LNCaP clone FGC (cell line): ENCODE results near the gene GALP.
"Not testable (repeated sequence)": the region's sequence is repeated elsewhere in the genome, so short reads cannot be mapped to it uniquely, and the experiment has no call there.

Experiments used
- DNase-seq: peaks from one replicate; pipeline ENCODE4 v3.0.0-alpha.2; 2011; ENCODE audit warnings: low read depth
- H3K4me3 ChIP-seq: 2 replicates; pipeline ENCODE4 v1.5.1; 2011; ENCODE audit warnings: mild to moderate bottlenecking, low read depth, low read length, control low read depth
- CTCF ChIP-seq: IDR thresholded peaks from 2 replicates; pipeline ENCODE4 v1.5.1; 2012; ENCODE audit warnings: mild to moderate bottlenecking; ENCODE audit not compliant: control insufficient read depth, insufficient read depth; ENCODE audit errors: extremely low read depth

The GALP gene

GRCh38 chr19:56148096-56148495 is 27.7 kb upstream of the GALP start:
- no peak for TF ChIP-seq CTCF
- H3K4me3 ChIP-seq, result no peak overlapping the region
- DNase-seq, result no peak

GRCh38 chr19:56148955-56149655 is 26.7 kb upstream of the GALP start:
- DNase-seq, H3K4me3 ChIP-seq: not testable (repeated sequence)

- TF ChIP-seq CTCF, result no peak
- no peak for DNase-seq
- H3K4me3 ChIP-seq, result no peak overlapping the region
Measured at GRCh38 chr19:56149656-56150038, 26.2 kb upstream of the GALP start.

- TF ChIP-seq CTCF, result no peak
- H3K4me3 ChIP-seq, result no peak overlapping the region
- no peak for DNase-seq
Measured at GRCh38 chr19:56150358-56150757, 25.4 kb upstream of the GALP start.

GRCh38 chr19:56152644-56153043 is 23.2 kb upstream of the GALP start:
- no peak overlapping the region for H3K4me3 ChIP-seq
- DNase-seq, result no peak
- no peak for TF ChIP-seq CTCF

- H3K4me3 ChIP-seq, result no peak overlapping the region
- TF ChIP-seq CTCF, result no peak
Measured at GRCh38 chr19:56153507-56153906, 22.3 kb upstream of the GALP start.

GRCh38 chr19:56155124-56155687 is 20.6 kb upstream of the GALP start:
- peak; percentile 30; the same call in 1 of the 2 replicates for TF ChIP-seq CTCF
- no peak for DNase-seq

More at GRCh38 chr19:56153507-56153906, 22.3 kb upstream of the GALP start:
- DNase-seq, result no peak

More at GRCh38 chr19:56155124-56155687, 20.6 kb upstream of the GALP start:
- no peak overlapping the region for H3K4me3 ChIP-seq
